C4-2B (cell line): Measurements from ENCODE around the gene NTNG1.

Experiments
- H3K27ac ChIP-seq: fragments of 450-650 bp; 2 replicates; pipeline ENCODE4 v1.5.1; 2017
- ZFX ChIP-seq: fragments of 450-650 bp; IDR thresholded peaks from 2 replicates; pipeline ENCODE4 v1.6.1; 2017
- TF ChIP-seq, protein P1 (sequence below): fragments of 450-650 bp; conservative IDR thresholded peaks from 2 replicates; pipeline ENCODE4 v1.5.1; 2017; ENCODE audit warnings: mild to moderate bottlenecking

The NTNG1 gene

DNA sequence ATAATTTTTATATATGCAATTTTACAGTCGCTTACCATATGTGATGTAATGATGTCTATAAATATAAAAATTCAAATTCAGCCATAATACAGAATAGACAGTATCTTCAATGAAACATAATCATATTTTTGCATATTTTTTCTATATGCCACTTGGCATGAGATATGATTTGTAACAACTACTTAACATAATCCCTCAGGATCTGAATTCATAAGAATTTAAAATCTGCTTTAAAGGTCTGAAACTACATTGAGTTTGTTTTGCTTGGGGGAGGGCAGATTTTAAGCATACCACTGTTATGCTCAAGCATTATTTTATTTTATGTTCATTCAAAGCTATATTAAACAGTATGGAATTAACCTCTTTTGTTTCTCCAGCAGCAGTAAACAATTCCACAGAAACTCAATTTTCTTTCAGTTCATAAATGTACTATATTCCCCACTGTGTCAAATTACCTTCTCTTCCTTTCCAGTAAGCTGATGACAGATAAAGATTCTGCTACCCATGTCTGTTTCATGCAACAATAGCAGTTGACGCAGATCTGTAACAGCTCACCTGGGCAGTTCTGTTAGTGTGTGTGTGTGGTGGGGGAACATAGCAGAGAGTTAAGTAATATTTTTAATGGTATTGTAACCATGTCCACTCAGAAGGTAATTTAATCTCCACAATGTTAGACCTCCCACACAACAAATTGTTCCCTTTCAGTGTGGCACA, 224.8 kb downstream of the NTNG1 start:
- TF ChIP-seq, protein P1, sequence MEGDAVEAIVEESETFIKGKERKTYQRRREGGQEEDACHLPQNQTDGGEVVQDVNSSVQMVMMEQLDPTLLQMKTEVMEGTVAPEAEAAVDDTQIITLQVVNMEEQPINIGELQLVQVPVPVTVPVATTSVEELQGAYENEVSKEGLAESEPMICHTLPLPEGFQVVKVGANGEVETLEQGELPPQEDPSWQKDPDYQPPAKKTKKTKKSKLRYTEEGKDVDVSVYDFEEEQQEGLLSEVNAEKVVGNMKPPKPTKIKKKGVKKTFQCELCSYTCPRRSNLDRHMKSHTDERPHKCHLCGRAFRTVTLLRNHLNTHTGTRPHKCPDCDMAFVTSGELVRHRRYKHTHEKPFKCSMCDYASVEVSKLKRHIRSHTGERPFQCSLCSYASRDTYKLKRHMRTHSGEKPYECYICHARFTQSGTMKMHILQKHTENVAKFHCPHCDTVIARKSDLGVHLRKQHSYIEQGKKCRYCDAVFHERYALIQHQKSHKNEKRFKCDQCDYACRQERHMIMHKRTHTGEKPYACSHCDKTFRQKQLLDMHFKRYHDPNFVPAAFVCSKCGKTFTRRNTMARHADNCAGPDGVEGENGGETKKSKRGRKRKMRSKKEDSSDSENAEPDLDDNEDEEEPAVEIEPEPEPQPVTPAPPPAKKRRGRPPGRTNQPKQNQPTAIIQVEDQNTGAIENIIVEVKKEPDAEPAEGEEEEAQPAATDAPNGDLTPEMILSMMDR, result no peak
- TF ChIP-seq ZFX, result no peak
- H3K27ac ChIP-seq, result no peak overlapping the region

DNA sequence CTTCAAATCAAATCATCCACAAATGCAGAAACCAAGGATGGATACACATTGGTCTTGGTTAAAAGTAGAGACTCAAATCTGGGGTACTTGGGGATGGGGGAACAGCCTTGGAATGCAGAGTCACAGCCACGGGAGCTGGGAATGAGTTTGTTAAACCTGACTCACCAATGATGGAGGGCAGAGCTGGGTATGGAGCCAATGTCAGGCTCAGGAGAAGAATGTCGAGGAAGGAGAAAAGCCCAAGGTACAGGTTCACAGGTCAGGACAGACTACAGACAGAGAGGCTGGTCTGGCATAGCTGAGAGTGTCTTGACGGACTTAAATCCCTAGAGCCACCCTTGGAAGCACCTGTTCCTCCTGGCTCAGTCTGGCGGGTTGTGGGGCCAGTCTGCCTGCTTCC, 237.6 kb downstream of the NTNG1 start:
- TF ChIP-seq, protein P1, result no peak
- TF ChIP-seq ZFX, result no peak
- no peak overlapping the region for H3K27ac ChIP-seq

DNA sequence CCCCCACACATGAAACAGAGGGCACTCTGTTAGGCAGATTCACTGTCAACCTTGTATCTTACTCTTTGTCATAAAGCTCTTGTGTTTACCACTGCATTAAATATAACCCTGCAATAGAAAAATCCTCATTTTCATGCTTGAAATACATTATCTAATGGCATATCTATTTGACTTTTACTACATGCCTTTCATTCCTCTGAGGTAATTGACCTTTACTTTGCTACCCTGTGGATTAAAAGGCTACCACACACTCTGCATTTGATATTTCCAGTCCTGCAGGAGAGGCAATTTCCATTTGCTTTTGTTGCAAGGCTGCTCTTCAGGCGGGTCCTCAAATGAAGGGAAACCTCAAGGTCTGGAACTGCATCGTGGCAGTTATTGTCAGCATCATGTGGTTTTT, 238.0 kb downstream of the NTNG1 start:
- TF ChIP-seq, protein P1, result no peak
- TF ChIP-seq ZFX, result no peak
- H3K27ac ChIP-seq, result no peak overlapping the region

DNA sequence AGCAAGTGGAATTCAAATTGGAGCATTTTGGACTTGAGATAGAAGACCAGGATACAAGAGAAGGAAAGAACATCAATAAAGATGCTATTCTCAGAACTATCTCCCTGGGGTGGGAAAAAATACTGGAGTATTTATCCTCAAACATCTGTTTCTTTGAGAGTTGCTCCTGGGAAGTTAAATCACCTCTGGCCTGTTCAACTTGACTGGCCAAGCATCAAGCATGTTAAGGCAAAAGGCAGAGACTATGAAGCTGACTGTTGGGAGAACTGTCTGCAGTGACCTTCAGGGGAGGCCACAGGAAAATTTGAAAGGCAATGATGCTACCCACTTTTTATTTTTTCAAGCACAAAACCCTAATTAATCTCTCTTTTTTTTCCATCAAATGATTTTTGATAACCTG, 239.0 kb downstream of the NTNG1 start:
- H3K27ac ChIP-seq, result no peak overlapping the region
- TF ChIP-seq, protein P1, result no peak
- no peak for TF ChIP-seq ZFX

DNA sequence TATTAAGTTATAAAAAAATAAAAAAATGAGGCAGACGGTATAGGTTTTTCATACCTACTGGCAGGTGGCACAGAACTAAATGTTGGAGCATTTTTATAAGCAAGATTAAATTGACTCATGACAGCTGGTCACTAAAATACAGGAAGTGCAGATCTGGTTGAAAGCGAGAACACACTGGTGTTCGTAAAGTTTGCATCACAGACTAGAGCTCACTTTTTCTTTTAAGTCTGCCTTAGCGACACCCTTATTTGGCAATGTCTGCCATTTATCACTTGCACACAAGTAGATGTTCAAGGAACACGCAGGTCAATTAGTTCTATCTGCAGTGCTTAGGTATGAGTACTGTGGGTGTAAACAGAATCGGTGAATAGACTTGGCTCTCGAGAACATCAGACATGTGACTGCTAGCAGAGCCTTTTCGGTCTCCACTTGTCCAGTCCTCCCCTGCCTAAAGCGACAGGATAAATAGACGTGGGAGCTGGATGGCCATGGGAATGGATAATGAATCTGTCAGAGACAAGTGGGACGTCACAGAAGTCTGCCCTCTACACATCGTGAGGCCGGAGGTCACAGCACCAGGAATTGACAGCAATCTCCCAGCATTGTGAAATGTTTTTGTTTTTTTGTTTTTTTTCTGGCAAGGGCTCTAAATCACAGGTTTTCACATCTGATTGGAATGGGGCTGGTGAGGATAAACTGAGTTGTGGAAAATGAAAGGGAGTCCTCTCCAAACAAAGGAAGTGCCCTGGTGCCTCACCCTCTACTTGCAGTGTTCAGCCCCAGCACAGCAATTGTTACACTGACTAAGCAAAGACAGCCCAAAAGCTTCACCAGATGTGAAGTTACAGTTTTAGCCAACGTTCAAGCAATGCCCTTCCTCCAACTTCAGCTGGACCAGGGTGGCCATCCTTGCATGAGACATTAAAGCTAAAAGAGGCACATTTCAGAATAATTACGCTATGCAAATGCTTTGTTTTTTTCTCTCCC, 248.9 kb downstream of the NTNG1 start:
- no peak overlapping the region for H3K27ac ChIP-seq

DNA sequence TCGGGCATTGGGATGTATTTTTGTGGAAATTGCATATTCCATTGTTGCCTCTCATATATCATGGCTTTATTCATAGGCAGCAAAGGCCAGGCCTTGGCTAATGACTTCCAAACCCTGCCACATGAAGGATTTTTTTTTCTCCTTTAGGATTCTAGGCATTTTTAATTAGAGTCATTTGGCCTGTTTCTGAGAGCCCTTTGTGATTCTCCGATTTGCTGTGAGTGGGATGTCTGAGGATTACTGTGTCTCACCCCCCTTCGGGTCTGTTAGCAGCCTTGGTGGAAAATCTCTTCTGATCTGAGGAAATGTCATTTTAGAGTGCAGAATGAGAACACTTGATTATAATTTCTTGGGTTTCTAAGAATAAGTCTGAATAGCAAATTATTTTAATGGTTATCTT, 253.5 kb downstream of the NTNG1 start:
- TF ChIP-seq, protein P1, result no peak
- no peak for TF ChIP-seq ZFX
- no peak overlapping the region for H3K27ac ChIP-seq

More for the DNA sequence above, 248.9 kb downstream of the NTNG1 start:
- TF ChIP-seq ZFX, result no peak
- TF ChIP-seq, protein P1, result no peak

DNA sequence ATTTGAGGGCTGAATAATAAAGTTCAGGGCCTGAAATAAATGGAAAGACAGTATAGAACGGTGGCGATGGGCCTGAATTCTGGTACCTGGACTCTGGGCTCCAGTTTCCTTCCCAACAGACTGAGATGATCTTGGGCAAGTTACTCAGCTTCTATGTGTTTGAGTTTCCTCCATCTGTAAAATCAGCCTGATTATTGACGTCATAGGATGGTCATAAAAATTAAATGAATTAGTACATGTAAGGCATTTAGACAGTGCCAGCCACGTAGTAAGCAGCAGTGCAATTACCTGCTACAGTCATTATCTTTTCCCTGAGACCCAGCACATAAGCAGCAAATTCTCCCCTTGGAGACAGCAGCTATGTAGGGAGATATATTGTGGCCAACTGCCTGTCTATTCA, 260.9 kb downstream of the NTNG1 start:
- TF ChIP-seq, protein P1, result no peak
- TF ChIP-seq ZFX, result no peak
- H3K27ac ChIP-seq, result no peak overlapping the region
